GM18502 (cell line): ENCODE data around the gene KRTAP12-3.

ENCODE experiments used
- ATAC-seq: cut with Tn5 transposase; IDR thresholded peaks from one replicate; pipeline ENCODE4 v1.9.1; 2021; ENCODE audit warnings: mild to moderate bottlenecking; ENCODE audit not compliant: unreplicated experiment, poor library complexity

The KRTAP12-3 gene

DNA sequence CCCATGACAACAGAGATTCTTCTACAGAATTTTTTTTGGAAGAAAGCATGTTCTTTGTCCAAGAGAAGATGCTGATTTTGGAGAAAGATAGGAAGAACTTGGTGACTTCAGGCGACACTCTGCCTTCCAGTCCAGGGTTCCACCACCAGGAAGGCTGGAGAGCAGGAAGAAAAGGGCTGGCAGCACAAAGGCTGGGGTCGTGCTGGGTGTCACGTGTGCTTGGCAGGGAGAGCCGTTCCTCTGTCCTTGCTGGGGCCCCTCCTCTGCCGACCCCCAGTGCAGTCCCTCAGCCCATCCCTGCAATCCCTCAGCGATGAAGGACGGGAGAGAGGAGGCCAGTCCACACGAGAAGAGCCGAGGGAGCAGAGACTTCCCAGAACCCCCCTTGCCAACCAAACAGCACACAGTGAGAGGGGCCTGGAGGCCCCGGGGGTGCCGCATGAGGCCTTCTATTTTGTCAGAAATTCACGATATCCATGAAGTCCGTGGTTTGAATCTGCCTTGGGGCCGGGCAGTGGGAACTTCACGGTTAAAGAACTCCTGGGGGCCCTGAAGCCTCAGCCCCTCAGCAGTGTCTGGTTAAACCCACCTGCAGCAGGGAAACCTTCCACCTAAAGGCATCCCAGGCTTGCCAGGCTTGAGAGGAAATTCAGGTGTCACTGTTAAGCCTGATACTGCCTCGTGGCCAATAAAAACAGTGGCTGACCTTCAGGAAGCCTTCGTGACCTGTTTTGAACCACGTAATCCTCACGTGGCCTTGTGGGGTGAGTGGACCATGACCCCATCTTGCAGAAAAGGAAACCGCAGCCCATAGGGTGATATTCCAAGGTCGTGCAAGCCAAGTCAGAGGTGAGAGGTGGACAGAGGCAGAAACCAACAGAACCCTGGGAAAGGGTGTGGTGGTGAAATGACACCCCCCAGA, 42.6 kb downstream of the KRTAP12-3 start:
- no peak for ATAC-seq

GRCh38 chr21:44701023-44701400, 43.3 kb downstream of the KRTAP12-3 start:
- no peak for ATAC-seq

DNA sequence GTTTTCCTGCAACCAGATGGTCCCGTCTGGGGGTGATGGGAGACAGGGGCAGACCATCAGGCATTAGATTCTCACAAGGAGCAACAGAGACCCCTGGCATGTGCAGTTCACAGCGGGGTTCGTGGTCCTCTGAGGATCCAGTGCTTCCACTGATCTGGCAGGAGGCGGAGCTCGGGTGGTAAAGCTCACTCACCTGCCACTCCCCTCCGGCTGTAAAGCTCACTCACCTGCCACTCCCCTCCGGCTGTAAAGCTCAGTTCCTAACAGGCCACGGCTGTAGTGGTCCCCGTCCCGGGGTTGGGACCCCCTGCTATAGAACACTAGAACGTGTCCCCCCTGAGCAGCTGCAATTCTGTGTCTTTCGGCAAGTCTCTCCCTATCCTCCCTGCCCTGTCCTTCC, 43.8 kb downstream of the KRTAP12-3 start:
- no peak for ATAC-seq

- ATAC-seq = no peak
Observed at GRCh38 chr21:44702111-44702972, 44.6 kb downstream of the KRTAP12-3 start.

GRCh38 chr21:44702973-44703730, 45.4 kb downstream of the KRTAP12-3 start:
- ATAC-seq = no peak

- no peak for ATAC-seq
Observed at GRCh38 chr21:44703731-44704635, 46.3 kb downstream of the KRTAP12-3 start.

DNA sequence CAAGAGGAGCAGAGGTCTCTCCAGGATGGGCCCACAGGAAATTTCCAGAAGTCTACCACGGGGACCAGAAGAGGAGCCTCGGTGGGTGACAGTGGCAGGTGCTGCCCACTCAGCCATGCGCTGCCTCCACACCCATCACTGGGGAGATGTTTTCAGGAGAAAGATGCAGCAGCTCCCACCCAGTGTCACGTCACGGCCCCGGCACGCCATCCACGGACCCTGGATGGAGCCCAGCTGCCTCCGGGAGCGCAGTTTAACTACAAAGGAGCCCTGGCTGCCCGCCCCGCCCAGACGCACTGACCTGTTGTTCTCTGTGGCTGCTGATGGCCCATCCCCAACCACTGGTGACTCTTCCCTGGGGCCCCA, 46.9 kb downstream of the KRTAP12-3 start:
- ATAC-seq = no peak

DNA sequence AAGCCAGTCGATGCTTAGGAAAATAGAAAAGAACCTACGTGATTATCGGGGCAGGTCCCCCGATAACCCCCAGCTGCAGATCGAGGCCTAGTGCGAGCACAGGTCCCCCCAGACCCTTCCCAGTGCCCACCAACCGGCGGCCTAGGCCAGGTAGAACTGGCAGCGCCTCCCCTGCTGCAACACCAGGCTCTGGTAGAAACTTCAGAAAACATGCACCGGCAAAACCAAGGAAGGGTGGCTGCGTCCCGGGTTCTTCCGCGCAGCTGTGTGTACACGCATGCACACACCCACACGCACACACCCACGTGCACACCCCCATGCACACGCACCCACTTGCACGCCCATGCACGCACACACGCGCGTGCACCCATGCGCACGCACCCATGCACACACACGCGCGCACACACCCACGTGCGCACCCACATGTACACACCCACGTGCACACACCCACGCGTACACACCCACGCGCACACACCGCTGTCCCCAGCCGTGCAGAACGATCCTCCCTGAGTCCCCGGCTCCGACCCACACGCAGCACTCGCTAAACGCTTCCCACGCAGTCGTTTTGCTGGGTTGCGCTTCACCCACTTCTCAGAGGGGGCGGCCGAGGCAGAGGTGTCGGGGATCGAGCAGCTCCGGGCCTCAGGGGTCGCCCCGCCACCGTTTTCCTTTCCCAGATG, 48.4 kb downstream of the KRTAP12-3 start:
- no peak for ATAC-seq

DNA sequence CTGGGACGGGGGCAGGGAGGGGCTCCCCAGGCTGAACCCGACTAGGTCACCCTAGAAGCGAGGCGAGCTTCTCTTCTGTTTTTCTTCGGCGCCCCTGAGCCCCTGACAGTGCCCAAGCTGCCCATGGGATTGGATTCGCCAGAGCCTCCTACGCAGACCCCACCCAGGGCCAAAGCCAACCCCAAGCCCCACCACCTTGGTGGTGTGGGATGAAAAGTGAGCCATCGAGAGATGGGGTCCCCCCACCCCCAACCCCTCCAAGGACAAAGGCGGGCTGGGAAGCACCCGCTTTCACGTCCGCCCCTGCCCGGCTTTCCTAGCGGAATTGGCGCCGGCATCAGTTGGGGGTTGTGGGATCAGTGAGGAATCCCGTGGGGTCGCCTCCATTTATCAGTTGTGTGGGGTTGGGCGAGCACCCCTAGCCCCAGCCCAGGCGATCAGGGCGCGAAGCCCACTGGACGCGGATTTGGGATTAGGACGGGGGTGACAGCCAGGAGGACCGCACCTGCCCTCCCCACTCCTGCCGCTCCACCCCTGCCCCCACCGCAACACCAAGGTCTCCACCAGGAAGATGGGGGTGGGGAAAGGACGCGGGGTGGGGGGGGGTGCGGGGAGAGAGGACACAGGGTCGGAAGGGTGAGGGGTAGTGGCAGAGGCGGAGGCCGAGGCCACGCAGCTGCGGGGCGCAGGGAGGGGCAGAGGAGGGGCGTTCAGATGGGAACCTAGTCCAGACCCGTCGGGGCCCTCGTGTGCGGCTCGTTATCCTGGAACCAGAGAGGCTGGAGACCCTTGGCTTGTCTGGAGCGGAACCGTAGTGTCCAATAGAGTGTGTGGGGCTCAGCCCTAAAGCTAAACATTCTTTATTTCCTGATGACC, 49.2 kb downstream of the KRTAP12-3 start:
- ATAC-seq = no peak
